ENCODE data around the gene MPZL1. TPM values are rescaled to one million over a fixed set of nuclear protein-coding genes. Genes with fewer than 3 reads are reported as not detected.

Gene MPZL1
- total RNA-seq, 1 donor from 2014 or later: 137 TPM

- DNase-seq (ENCODE audit: low spot score): no peak
These were observed 28.0 kb downstream of the MPZL1 start for GRCh38 chr1:167749741-167750140.

DNA sequence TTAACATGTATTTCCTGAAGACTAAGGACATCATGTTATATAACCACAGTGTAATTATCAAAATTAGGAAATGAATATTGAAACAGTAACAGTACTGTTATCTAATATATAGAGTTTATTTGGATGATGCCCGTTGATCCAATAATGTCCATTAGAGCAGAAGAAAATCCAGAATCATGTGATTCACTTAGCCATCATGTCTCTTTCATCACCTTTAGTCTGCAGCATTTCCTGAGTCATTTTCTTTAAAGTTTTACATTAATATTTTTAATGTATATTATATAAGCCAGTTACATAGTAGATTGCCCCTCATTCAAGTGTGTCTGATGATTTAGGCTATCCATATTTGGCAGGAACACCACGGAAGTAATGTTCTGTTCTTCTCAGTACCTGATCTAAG, 28.9 kb downstream of the MPZL1 start:
- no peak for DNase-seq (ENCODE audit: low spot score)

GRCh38 chr1:167751676-167752075, 29.9 kb downstream of the MPZL1 start:
- DNase-seq (ENCODE audit: low spot score): no peak

DNA sequence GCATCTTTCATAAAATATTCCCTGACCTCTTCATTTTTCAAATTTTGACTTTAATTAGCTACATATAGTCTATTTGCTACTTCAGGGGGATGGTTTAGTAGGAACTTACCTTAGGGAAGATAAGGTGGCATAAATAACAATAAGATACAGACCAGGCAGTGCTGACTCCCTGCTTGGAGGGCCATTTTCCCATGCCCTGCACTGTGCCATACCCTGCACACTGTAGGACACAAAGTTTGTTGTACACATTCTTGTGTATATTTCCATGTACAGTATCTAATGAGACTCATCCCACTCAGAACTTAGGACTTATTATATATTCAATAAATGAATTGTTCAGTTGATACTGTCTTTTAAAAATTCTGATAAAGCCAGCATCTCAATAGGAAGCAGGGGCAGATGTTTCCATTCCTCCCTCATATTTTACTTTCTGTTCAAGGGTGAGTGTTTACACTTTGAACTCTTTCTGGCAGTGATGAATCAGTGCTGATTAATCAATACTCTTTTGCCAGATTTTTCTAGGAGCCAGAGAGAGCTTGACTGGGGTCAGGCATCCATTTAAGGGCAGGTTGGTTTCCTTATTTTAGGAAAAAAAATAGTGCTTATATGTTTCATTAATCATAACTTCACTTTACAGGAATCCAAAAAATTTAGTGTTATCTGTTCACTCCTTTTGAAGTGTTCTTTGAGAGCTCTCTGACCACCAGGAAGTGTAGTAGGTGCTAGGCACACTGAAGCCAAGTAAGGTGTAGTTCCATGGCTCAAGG, 30.6 kb downstream of the MPZL1 start:
- no peak for DNase-seq (ENCODE audit: low spot score)

- no peak for DNase-seq (ENCODE audit: low spot score)
These were observed 33.9 kb downstream of the MPZL1 start for GRCh38 chr1:167755654-167756053.

GRCh38 chr1:167756730-167757405, 35.1 kb downstream of the MPZL1 start:
- peak; percentile 36 for DNase-seq (ENCODE audit: low spot score)

- no peak for DNase-seq (ENCODE audit: low spot score)
These were observed 35.9 kb downstream of the MPZL1 start for GRCh38 chr1:167757433-167758309.

GRCh38 chr1:167761400-167761799, 39.6 kb downstream of the MPZL1 start:
- no peak for DNase-seq (ENCODE audit: low spot score)

GRCh38 chr1:167762061-167762746, 40.4 kb downstream of the MPZL1 start:
- no peak for DNase-seq (ENCODE audit: low spot score)

DNA sequence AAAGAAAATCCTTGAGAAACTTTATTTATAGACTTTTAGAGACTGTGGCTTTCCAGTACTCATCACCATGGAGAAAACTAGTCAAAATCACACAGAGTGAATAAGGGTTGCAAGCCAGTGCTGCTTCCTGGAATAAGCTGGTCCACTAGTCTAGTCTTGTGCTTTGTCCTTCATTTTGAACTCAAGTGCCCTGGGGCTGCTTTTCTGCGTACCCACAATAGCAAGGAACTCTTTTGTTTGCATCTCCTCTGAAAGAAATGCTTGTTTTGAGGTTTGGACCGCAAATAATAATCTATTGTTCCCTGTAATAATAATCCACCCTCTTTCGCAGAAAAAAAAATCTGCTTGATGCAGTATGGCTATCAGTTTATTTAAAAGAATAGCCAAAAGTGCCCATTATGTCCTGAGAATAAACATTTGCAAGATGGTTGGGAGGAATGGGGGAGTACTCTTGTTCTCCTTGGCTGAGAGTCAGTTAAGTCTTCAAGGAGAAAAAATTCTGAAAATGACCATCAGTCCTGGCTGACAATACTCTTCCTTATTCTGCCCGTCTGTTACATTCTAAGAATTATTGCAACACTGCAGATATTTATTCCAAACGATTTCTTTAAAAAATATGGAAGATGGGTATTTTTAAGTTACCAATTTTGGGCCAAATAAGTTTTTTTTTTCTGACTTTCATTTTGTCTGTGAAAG, 41.9 kb downstream of the MPZL1 start:
- DNase-seq (ENCODE audit: low spot score): no peak

- DNase-seq (ENCODE audit: low spot score): no peak
These were observed 42.9 kb downstream of the MPZL1 start for GRCh38 chr1:167764458-167765330.

- DNase-seq (ENCODE audit: low spot score): no peak
These were observed 43.7 kb downstream of the MPZL1 start for GRCh38 chr1:167765496-167765895.

- no peak for DNase-seq (ENCODE audit: low spot score)
These were observed 44.8 kb downstream of the MPZL1 start for GRCh38 chr1:167766538-167766937.

DNA sequence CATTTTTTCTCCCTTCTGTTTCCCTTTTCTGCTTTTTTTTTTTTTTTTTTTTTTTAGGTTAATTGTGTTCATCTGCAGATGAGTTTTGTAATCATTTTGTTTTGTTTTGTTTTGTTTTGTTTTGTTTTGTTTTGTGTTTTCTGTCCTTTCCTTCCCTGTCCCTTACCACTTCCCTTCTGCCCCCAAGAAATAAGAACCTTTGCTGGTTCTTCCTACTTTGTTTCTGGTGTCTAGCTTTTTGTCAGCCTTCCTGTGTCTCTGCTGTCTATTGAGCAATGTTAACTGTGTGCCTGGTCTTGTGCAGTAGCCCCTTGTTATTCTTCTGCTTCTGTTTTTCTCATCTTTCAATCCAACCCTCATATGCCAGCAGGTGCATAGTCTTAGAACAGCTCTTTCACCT, 46.0 kb downstream of the MPZL1 start:
- DNase-seq (ENCODE audit: low spot score): no peak

- DNase-seq (ENCODE audit: low spot score): no peak
These were observed 48.3 kb downstream of the MPZL1 start for GRCh38 chr1:167770127-167770526.

GRCh38 chr1:167772436-167772835, 50.7 kb downstream of the MPZL1 start:
- no peak for DNase-seq (ENCODE audit: low spot score)

- no peak for DNase-seq (ENCODE audit: low spot score)
These were observed 51.7 kb downstream of the MPZL1 start for GRCh38 chr1:167773516-167773915.

- no peak for DNase-seq (ENCODE audit: low spot score)
These were observed 52.9 kb downstream of the MPZL1 start for GRCh38 chr1:167774710-167775109.

DNA sequence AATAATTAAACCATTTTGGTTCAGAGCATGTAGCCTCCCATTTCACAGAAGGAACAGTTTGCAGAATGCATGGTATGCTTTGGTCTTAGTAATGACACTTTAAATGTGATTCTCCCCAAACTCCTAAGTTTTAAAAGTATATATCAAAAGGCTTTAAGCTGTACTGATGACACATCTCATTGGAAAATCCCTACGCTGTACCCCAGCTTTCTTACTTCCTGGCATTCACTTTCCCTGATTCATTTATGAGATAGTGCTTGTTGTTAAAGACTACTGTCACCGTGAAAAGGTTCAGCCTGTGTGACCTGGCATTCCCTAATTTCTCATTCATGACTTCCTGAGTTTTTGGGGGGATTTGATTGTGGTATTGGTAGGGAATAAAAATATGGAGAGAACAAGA, 53.4 kb downstream of the MPZL1 start:
- DNase-seq (ENCODE audit: low spot score): no peak

- DNase-seq (ENCODE audit: low spot score): no peak
These were observed 54.4 kb downstream of the MPZL1 start for GRCh38 chr1:167776151-167776550.

All from mucosa of gallbladder (tissue), 1 donor.